Measurements from ENCODE around the gene DCC.

Gene DCC

DNA sequence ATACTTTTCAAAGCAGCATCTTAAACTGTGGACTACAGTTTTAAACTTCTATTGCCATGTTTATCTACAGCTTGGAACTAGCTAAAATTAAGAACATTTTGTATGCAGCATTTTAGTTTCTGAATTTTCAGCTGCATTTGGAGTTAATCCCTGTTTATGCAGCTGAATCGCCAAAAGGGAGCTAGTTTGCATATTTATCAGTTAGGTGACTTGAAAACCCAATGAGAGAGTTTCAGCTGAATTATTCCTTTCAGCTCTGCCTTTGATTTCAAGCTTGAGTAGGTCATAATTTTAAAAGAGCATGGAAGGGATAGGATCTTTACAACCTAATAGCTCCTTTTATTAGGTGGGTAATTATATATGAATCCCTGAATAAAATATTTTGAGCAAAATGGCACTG lies 1191.9 kb downstream of the DCC start:
- no peak overlapping the region for H3K4me3 ChIP-seq (ENCODE audit: low read length)

DNA sequence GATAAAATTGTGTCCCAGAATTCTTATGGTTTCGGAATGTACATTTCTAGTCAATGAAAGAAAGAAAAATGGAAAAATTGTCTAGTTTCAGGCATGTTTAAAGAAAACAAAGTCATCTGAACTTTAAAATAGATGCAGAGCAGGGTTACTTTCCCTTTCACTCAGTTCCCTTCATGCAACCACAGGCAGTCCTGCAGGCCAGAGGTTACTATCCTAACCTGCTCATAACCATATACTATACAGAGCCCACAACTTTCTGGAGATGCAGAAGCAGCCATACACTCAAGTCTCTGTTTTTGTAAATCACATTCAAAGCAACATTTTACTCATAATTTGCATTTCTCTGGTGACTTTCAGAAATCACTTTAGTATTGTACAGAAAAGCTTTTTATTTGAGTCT lies 1194.2 kb downstream of the DCC start:
- no peaks in the 10 kb centered on the region for H3K27me3 ChIP-seq (ENCODE audit: control insufficient read depth, insufficient read depth, low read length)
- H3K9ac ChIP-seq (ENCODE audit: low read length) = no peak overlapping the region
- no peaks in the 10 kb centered on the region for H3K9me3 ChIP-seq (ENCODE audit: control insufficient read depth, low read length)
- H3K4me3 ChIP-seq (ENCODE audit: low read length) = no peak overlapping the region
- no peaks in the 10 kb centered on the region for H3K36me3 ChIP-seq (ENCODE audit: control insufficient read depth, insufficient read depth, low read length)
- no peaks in the 10 kb centered on the region for H3K4me1 ChIP-seq (ENCODE audit: control insufficient read depth, insufficient read depth, low read length)

More for the DNA sequence above, 1191.9 kb downstream of the DCC start:
- Histone ChIP-seq H3K9me3 (ENCODE audit: control insufficient read depth, low read length) (no peaks in the 10 kb centered on the region), H3K9ac (ENCODE audit: low read length) (no peak overlapping the region), H3K4me1 (ENCODE audit: control insufficient read depth, insufficient read depth, low read length) (no peaks in the 10 kb centered on the region), H3K36me3 (ENCODE audit: control insufficient read depth, insufficient read depth, low read length) (no peaks in the 10 kb centered on the region), H3K27me3 (ENCODE audit: control insufficient read depth, insufficient read depth, low read length) (no peaks in the 10 kb centered on the region)

GRCh38 chr18:53534695-53535094 lies 1194.7 kb downstream of the DCC start:
- Histone ChIP-seq H3K36me3 (ENCODE audit: control insufficient read depth, insufficient read depth, low read length) (no peaks in the 10 kb centered on the region), H3K27me3 (ENCODE audit: control insufficient read depth, insufficient read depth, low read length) (no peaks in the 10 kb centered on the region), H3K9ac (ENCODE audit: low read length) (no peak overlapping the region), H3K4me1 (ENCODE audit: control insufficient read depth, insufficient read depth, low read length) (no peaks in the 10 kb centered on the region), H3K4me3 (ENCODE audit: low read length) (no peak overlapping the region), H3K9me3 (ENCODE audit: control insufficient read depth, low read length) (no peaks in the 10 kb centered on the region)

- H3K4me1 ChIP-seq (ENCODE audit: control insufficient read depth, insufficient read depth, low read length) = no peaks in the 10 kb centered on the region
- H3K36me3 ChIP-seq (ENCODE audit: control insufficient read depth, insufficient read depth, low read length) = no peaks in the 10 kb centered on the region
- no peaks in the 10 kb centered on the region for H3K9me3 ChIP-seq (ENCODE audit: control insufficient read depth, low read length)
- no peak overlapping the region for H3K4me3 ChIP-seq (ENCODE audit: low read length)
- H3K27me3 ChIP-seq (ENCODE audit: control insufficient read depth, insufficient read depth, low read length) = no peaks in the 10 kb centered on the region
- H3K9ac ChIP-seq (ENCODE audit: low read length) = no peak overlapping the region
Observed at GRCh38 chr18:53536908-53537307, 1196.9 kb downstream of the DCC start.

DNA sequence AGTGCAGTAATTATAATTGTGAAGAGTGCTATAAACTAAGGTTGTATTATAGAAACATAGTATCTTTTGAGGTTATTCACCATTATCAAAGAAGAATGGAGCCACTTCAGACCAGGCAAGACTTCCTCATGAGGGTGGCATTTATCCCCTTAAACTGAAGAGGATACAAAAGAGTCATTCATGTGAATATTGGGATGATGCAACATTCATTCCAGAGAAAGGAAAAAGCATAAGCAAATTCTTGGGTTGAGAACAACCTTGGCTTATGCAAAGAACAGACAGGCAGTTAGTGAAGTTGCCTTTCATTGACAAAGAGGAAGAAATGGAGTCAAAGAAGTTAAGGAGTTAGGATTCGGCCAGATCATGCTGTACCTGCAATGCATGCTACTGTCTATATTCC lies 1201.9 kb downstream of the DCC start:
- H3K27me3 ChIP-seq (ENCODE audit: control insufficient read depth, insufficient read depth, low read length) = no peaks in the 10 kb centered on the region
- no peaks in the 10 kb centered on the region for H3K36me3 ChIP-seq (ENCODE audit: control insufficient read depth, insufficient read depth, low read length)
- H3K9ac ChIP-seq (ENCODE audit: low read length) = no peak overlapping the region
- no peak overlapping the region for H3K4me3 ChIP-seq (ENCODE audit: low read length)
- H3K9me3 ChIP-seq (ENCODE audit: control insufficient read depth, low read length) = no peaks in the 10 kb centered on the region
- H3K4me1 ChIP-seq (ENCODE audit: control insufficient read depth, insufficient read depth, low read length) = no peaks in the 10 kb centered on the region

- H3K9me3 ChIP-seq (ENCODE audit: control insufficient read depth, low read length) = no peaks in the 10 kb centered on the region
- no peaks in the 10 kb centered on the region for H3K36me3 ChIP-seq (ENCODE audit: control insufficient read depth, insufficient read depth, low read length)
- no peak overlapping the region for H3K4me3 ChIP-seq (ENCODE audit: low read length)
- no peaks in the 10 kb centered on the region for H3K27me3 ChIP-seq (ENCODE audit: control insufficient read depth, insufficient read depth, low read length)
- no peaks in the 10 kb centered on the region for H3K4me1 ChIP-seq (ENCODE audit: control insufficient read depth, insufficient read depth, low read length)
- H3K9ac ChIP-seq (ENCODE audit: low read length) = no peak overlapping the region
Observed at GRCh38 chr18:53543711-53544110, 1203.7 kb downstream of the DCC start.

GRCh38 chr18:53544917-53545316 lies 1204.9 kb downstream of the DCC start:
- H3K9ac ChIP-seq (ENCODE audit: low read length) = no peak overlapping the region
- H3K36me3 ChIP-seq (ENCODE audit: control insufficient read depth, insufficient read depth, low read length) = no peaks in the 10 kb centered on the region
- no peak overlapping the region for H3K4me3 ChIP-seq (ENCODE audit: low read length)
- H3K4me1 ChIP-seq (ENCODE audit: control insufficient read depth, insufficient read depth, low read length) = no peaks in the 10 kb centered on the region
- no peaks in the 10 kb centered on the region for H3K27me3 ChIP-seq (ENCODE audit: control insufficient read depth, insufficient read depth, low read length)
- no peaks in the 10 kb centered on the region for H3K9me3 ChIP-seq (ENCODE audit: control insufficient read depth, low read length)

- Histone ChIP-seq H3K36me3 (ENCODE audit: control insufficient read depth, insufficient read depth, low read length) (no peaks in the 10 kb centered on the region), H3K9ac (ENCODE audit: low read length) (no peak overlapping the region), H3K4me3 (ENCODE audit: low read length) (no peak overlapping the region), H3K9me3 (ENCODE audit: control insufficient read depth, low read length) (no peaks in the 10 kb centered on the region), H3K27me3 (ENCODE audit: control insufficient read depth, insufficient read depth, low read length) (no peaks in the 10 kb centered on the region), H3K4me1 (ENCODE audit: control insufficient read depth, insufficient read depth, low read length) (no peaks in the 10 kb centered on the region)
Observed at GRCh38 chr18:53551868-53552426, 1212.0 kb downstream of the DCC start.

DNA sequence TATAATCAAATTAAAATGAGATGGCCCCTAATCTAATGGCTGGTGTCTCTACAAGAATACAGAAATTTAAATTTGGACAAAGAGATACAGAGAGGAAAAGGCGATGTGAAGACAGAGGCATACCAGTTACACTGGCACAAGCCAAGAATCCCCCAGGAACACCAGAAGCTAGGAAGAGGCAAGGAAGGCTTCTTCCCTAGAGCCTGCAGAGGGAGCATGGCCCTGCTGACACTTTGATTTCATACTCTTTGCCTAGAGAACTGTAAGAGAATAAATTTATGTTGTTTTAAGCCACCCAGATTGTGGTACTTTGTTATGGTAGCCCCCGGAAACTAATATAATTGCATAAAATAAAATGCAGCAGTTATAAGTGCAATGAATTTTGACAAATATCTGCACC lies 1213.0 kb downstream of the DCC start:
- H3K4me3 ChIP-seq (ENCODE audit: low read length) = no peak overlapping the region
- no peaks in the 10 kb centered on the region for H3K36me3 ChIP-seq (ENCODE audit: control insufficient read depth, insufficient read depth, low read length)
- no peaks in the 10 kb centered on the region for H3K4me1 ChIP-seq (ENCODE audit: control insufficient read depth, insufficient read depth, low read length)
- no peaks in the 10 kb centered on the region for H3K9me3 ChIP-seq (ENCODE audit: control insufficient read depth, low read length)
- H3K9ac ChIP-seq (ENCODE audit: low read length) = no peak overlapping the region
- no peaks in the 10 kb centered on the region for H3K27me3 ChIP-seq (ENCODE audit: control insufficient read depth, insufficient read depth, low read length)

- Histone ChIP-seq H3K36me3 (ENCODE audit: control insufficient read depth, insufficient read depth, low read length) (no peaks in the 10 kb centered on the region), H3K4me1 (ENCODE audit: control insufficient read depth, insufficient read depth, low read length) (no peaks in the 10 kb centered on the region), H3K9ac (ENCODE audit: low read length) (no peak overlapping the region), H3K9me3 (ENCODE audit: control insufficient read depth, low read length) (peaks cover 6% of the 10 kb centered on the region), H3K27me3 (ENCODE audit: control insufficient read depth, insufficient read depth, low read length) (no peaks in the 10 kb centered on the region), H3K4me3 (ENCODE audit: low read length) (no peak overlapping the region)
Observed at GRCh38 chr18:53556450-53556849, 1216.5 kb downstream of the DCC start.

DNA sequence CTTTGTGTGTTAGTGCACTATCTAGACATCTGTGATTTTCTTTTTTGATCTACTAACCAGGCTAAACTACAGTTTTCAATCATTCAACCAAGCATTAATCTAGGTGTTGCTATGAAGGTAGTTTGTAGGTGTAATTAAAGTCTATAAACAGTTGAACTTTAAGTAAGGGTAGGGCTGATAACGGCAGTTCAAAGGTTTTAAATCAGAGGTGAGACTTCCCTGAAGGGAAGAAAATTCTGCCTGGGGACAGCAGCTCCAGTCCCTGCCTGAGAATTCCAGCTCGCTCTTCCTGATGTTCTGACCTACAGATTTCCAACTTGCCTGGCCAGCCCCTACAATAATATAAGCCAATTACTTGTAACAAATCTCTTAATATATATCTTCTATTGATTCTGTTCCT lies 1220.5 kb downstream of the DCC start:
- Histone ChIP-seq H3K4me3 (ENCODE audit: low read length) (no peak overlapping the region), H3K27me3 (ENCODE audit: control insufficient read depth, insufficient read depth, low read length) (no peaks in the 10 kb centered on the region), H3K4me1 (ENCODE audit: control insufficient read depth, insufficient read depth, low read length) (no peaks in the 10 kb centered on the region), H3K36me3 (ENCODE audit: control insufficient read depth, insufficient read depth, low read length) (no peaks in the 10 kb centered on the region), H3K9me3 (ENCODE audit: control insufficient read depth, low read length) (peaks cover 6% of the 10 kb centered on the region), H3K9ac (ENCODE audit: low read length) (no peak overlapping the region)

DNA sequence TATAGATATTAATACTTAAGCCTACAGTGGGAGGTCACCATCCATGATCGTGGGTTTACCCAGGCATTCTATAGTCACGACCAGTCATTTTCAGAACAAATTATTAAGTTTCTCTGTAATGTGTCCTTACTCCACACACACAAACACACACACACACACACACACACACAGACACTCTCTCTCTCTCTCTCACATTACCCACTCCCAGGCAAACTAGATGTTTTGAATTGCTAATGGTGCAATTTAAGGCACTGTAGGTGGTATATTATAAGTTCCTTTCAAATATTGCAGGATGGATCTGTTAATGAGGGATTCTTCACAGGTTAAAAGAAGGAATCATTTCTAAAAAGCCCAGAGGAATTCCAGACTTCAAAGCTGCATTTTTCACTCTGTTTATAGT lies 1226.6 kb downstream of the DCC start:
- no peaks in the 10 kb centered on the region for H3K9me3 ChIP-seq (ENCODE audit: control insufficient read depth, low read length)

DNA sequence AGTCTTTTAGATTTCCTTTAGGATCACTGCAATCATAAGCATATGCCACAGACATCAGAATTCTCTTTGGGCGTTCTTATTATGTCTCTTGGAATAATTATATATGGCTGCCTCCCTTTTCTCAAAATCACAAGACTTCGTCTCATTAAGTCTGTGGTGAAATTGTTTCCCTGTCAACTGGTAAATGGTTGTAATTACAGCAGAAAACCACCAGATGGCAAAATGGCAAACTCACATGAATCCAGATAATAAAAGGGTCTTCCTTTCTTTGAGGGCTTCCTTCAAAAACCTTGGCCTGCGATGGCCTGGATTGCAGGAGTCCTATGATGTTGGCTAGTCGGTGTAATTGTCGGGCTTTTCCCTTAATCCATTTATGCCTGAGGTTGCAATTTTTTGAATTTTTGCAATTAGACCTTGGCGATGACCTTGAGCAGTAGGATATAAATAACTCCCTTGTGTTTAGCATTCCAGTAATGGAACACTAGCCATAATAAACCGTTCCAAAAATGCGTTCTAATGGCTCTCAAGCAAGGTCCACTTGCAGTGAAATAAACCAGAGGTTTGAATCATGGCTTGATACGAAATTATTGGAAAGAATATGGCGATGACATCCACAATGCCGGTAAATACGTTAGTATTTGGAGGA lies 1228.1 kb downstream of the DCC start:
- H3K9ac ChIP-seq (ENCODE audit: low read length) = no peak overlapping the region

More for the DNA sequence above, 1226.6 kb downstream of the DCC start:
- Histone ChIP-seq H3K27me3 (ENCODE audit: control insufficient read depth, insufficient read depth, low read length) (no peaks in the 10 kb centered on the region), H3K9ac (ENCODE audit: low read length) (no peak overlapping the region), H3K4me3 (ENCODE audit: low read length) (no peak overlapping the region), H3K36me3 (ENCODE audit: control insufficient read depth, insufficient read depth, low read length) (no peaks in the 10 kb centered on the region), H3K4me1 (ENCODE audit: control insufficient read depth, insufficient read depth, low read length) (no peaks in the 10 kb centered on the region)

More for the DNA sequence above, 1228.1 kb downstream of the DCC start:
- no peaks in the 10 kb centered on the region for H3K9me3 ChIP-seq (ENCODE audit: control insufficient read depth, low read length)
- no peak overlapping the region for H3K4me3 ChIP-seq (ENCODE audit: low read length)
- no peaks in the 10 kb centered on the region for H3K27me3 ChIP-seq (ENCODE audit: control insufficient read depth, insufficient read depth, low read length)
- no peaks in the 10 kb centered on the region for H3K4me1 ChIP-seq (ENCODE audit: control insufficient read depth, insufficient read depth, low read length)
- no peaks in the 10 kb centered on the region for H3K36me3 ChIP-seq (ENCODE audit: control insufficient read depth, insufficient read depth, low read length)
